BJ (cell line): ENCODE data around the gene SLC22A14. TPM values are rescaled to one million over a fixed set of nuclear protein-coding genes. Genes with fewer than 3 reads are reported as not detected.

Source experiments
- CTCF ChIA-PET: fragments of 350-600 bp; formaldehyde crosslinking; extraction: SDS; loops from one replicate; lab custom pipeline; 2021; ENCODE audit warnings: antibody characterized with exemption, inconsistent platforms; lab: Yijun Ruan, JAX
- POLR2A ChIA-PET: fragments of 300-600 bp; sonication (Branson Sonifier 250); formaldehyde crosslinking; extraction: SDS; loops from one replicate; lab custom pipeline; 2021; ENCODE audit warnings: antibody characterized with exemption; lab: Charles Lee
- DNase-seq: peaks from one replicate; pipeline ENCODE4 v3.0.0-alpha.2; 2011; ENCODE audit warnings: low read depth
- H3K27me3 ChIP-seq: 2 replicates; pipeline ENCODE4 v1.6.0; 2011; ENCODE audit warnings: low read length; ENCODE audit not compliant: control insufficient read depth, insufficient read depth
- H3K36me3 ChIP-seq: 2 replicates; pipeline ENCODE4 v1.5.1; 2011; ENCODE audit warnings: low read length; ENCODE audit not compliant: control insufficient read depth, insufficient read depth
- H3K4me3 ChIP-seq: 2 replicates; pipeline ENCODE4 v1.5.1; 2011; ENCODE audit warnings: low read depth, mild to moderate bottlenecking, control low read depth, low read length
- CTCF ChIP-seq: IDR thresholded peaks from 2 replicates; pipeline ENCODE4 v1.5.1; 2011; ENCODE audit warnings: low read depth, mild to moderate bottlenecking, control low read depth, inconsistent platforms, low read length, moderate library complexity; ENCODE audit not compliant: insufficient read depth
- polyA plus RNA-seq: library from polyadenylated mRNA; depleted of rRNA; stranded (reverse); fragments of >200 nt; gene quantifications from 2 replicates; pipeline ENCODE4 v1.2.3, GENCODE V29; 2011

Gene SLC22A14
- polyA plus RNA-seq, 1 experiment, result 0.15 TPM

GRCh38 chr3:38245930-38246329, 36.2 kb upstream of the SLC22A14 start:
- no peak for DNase-seq
- ChIA-PET POLR2A (no interaction called here), CTCF (interaction anchor here (0.8 to 1.7 kb wide), 3 partner anchors 16 to 115 kb away, joined by 3 to 4 read pairs (median 4); no protein-coding TSS in a partner anchor)
- Histone ChIP-seq H3K27me3 (no peaks in the 10 kb centered on the region), H3K36me3 (peaks cover 5% of the 10 kb centered on the region), H3K4me3 (no peak overlapping the region)
- no peak for TF ChIP-seq CTCF

GRCh38 chr3:38247366-38248035, 34.6 kb upstream of the SLC22A14 start:
- peak; percentile 49 for TF ChIP-seq CTCF
- Histone ChIP-seq H3K36me3 (peaks cover 14% of the 10 kb centered on the region), H3K27me3 (no peaks in the 10 kb centered on the region), H3K4me3 (no peak overlapping the region)
- DNase-seq, result peak; percentile 64
- ChIA-PET POLR2A (interaction anchor here (0.6 to 1.1 kb wide), 3 partner anchors 83 to 1254 kb away, joined by 3 read pairs; partner anchors contain the start of genes ACAA1 and EPM2AIP1), CTCF (interaction anchor here (0.6 to 1.5 kb wide), 7 partner anchors 10 to 128 kb away, joined by 3 to 5 read pairs (median 4); partner anchors contain the start of gene OXSR1)

- CTCF ChIA-PET, result no interaction called here
- POLR2A ChIA-PET, result no interaction called here
- no peak overlapping the region for H3K4me3 ChIP-seq
- H3K36me3 ChIP-seq, result peaks cover 25% of the 10 kb centered on the region
- no peak for DNase-seq
- no peak for TF ChIP-seq CTCF
- no peaks in the 10 kb centered on the region for H3K27me3 ChIP-seq
These were observed 31.9 kb upstream of the SLC22A14 start for GRCh38 chr3:38250198-38250597.

- Histone ChIP-seq H3K4me3 (no peak overlapping the region), H3K27me3 (no peaks in the 10 kb centered on the region), H3K36me3 (peaks cover 27% of the 10 kb centered on the region)
- CTCF ChIA-PET, result no interaction called here
- POLR2A ChIA-PET, result no interaction called here
- no peak for TF ChIP-seq CTCF
- DNase-seq, result no peak
These were observed 30.9 kb upstream of the SLC22A14 start for GRCh38 chr3:38251197-38251596.

- Histone ChIP-seq H3K4me3 (no peak overlapping the region), H3K36me3 (peaks cover 30% of the 10 kb centered on the region), H3K27me3 (no peaks in the 10 kb centered on the region)
- TF ChIP-seq CTCF, result no peak
- no peak for DNase-seq
- CTCF ChIA-PET, result no interaction called here
- POLR2A ChIA-PET, result no interaction called here
These were observed 28.4 kb upstream of the SLC22A14 start for GRCh38 chr3:38253704-38254103.
